GM18519 (cell line): ENCODE measurements around the gene TCERG1L.
"Not testable (repeated sequence)": the region's sequence is repeated elsewhere in the genome, so short reads cannot be mapped to it uniquely, and the experiment has no call there.

ENCODE experiments used
- ATAC-seq: cut with Tn5 transposase; IDR thresholded peaks from one replicate; pipeline ENCODE4 v1.9.1; 2021; ENCODE audit warnings: mild to moderate bottlenecking, moderate library complexity; ENCODE audit not compliant: unreplicated experiment, low FRiP score

Gene TCERG1L

GRCh38 chr10:131080571-131080970 lies 230.9 kb downstream of the TCERG1L start:
- no peak for ATAC-seq

- ATAC-seq: no peak
These were observed 232.2 kb downstream of the TCERG1L start for GRCh38 chr10:131079314-131079713.

GRCh38 chr10:131078882-131079280 lies 232.6 kb downstream of the TCERG1L start:
- ATAC-seq: not testable (repeated sequence)

- no peak for ATAC-seq
These were observed 233.2 kb downstream of the TCERG1L start for GRCh38 chr10:131078131-131078881.

- no peak for ATAC-seq
These were observed 233.8 kb downstream of the TCERG1L start for GRCh38 chr10:131077724-131078123.

GRCh38 chr10:131077031-131077430 lies 234.5 kb downstream of the TCERG1L start:
- ATAC-seq: no peak

- ATAC-seq: no peak
These were observed 235.2 kb downstream of the TCERG1L start for GRCh38 chr10:131076356-131076755.

- ATAC-seq: no peak
These were observed 236.2 kb downstream of the TCERG1L start for GRCh38 chr10:131075218-131075770.

- no peak for ATAC-seq
These were observed 236.8 kb downstream of the TCERG1L start for GRCh38 chr10:131074682-131075081.

GRCh38 chr10:131073469-131074035 lies 238.0 kb downstream of the TCERG1L start:
- ATAC-seq: no peak

GRCh38 chr10:131072651-131073468 lies 238.7 kb downstream of the TCERG1L start:
- ATAC-seq: no peak

- ATAC-seq: no peak
These were observed 239.8 kb downstream of the TCERG1L start for GRCh38 chr10:131071721-131072120.

- ATAC-seq: no peak
These were observed 240.7 kb downstream of the TCERG1L start for GRCh38 chr10:131070856-131071255.

GRCh38 chr10:131068760-131069159 lies 242.8 kb downstream of the TCERG1L start:
- no peak for ATAC-seq

GRCh38 chr10:131068311-131068710 lies 243.2 kb downstream of the TCERG1L start:
- ATAC-seq: no peak

GRCh38 chr10:131067690-131068089 lies 243.8 kb downstream of the TCERG1L start:
- ATAC-seq: no peak

GRCh38 chr10:131065673-131066305 lies 245.7 kb downstream of the TCERG1L start:
- ATAC-seq: no peak

GRCh38 chr10:131063311-131063710 lies 248.2 kb downstream of the TCERG1L start:
- no peak for ATAC-seq

GRCh38 chr10:131062621-131063260 lies 248.8 kb downstream of the TCERG1L start:
- no peak for ATAC-seq

- ATAC-seq: no peak
These were observed 250.3 kb downstream of the TCERG1L start for GRCh38 chr10:131061216-131061615.
